Large intestine (tissue), 12 donors: ENCODE measurements around the gene E2F8. TPM values are rescaled to one million over a fixed set of nuclear protein-coding genes. Genes with fewer than 3 reads are reported as not detected.

Experiments used
- DNase-seq, 2 donors: peaks; one replicate each; pipeline versions ENCODE4 v3.0.0 to v3.0.0-alpha.2; 2013
- H3K27ac ChIP-seq: one replicate; pipeline ENCODE4 v1.5.1; 2013; ENCODE audit warnings: low read length
- H3K27me3 ChIP-seq: 2 replicates; pipeline ENCODE4 v1.6.1; 2013; ENCODE audit warnings: low read length; ENCODE audit not compliant: control insufficient read depth, insufficient read depth
- H3K36me3 ChIP-seq: 2 replicates; pipeline ENCODE4 v1.6.1; 2013; ENCODE audit warnings: low read length; ENCODE audit not compliant: control insufficient read depth, insufficient read depth
- H3K4me1 ChIP-seq: one replicate; pipeline ENCODE4 v1.6.1; 2013; ENCODE audit warnings: low read length; ENCODE audit not compliant: control insufficient read depth, insufficient read depth
- H3K4me3 ChIP-seq: one replicate; pipeline ENCODE4 v1.5.1; 2013; ENCODE audit warnings: low read length
- H3K9me3 ChIP-seq: one replicate; pipeline ENCODE4 v1.6.1; 2013; ENCODE audit warnings: mild to moderate bottlenecking, low read depth, low read length, moderate library complexity; ENCODE audit not compliant: control insufficient read depth
- WGBS: methylation state at CpG from one replicate; pipeline ENCODE4 v1.1.5; 2013; ENCODE audit warnings: low lambda C conversion rate; ENCODE audit not compliant: insufficient coverage; 5-methylcytosine and 5-hydroxymethylcytosine counted together
- long read RNA-seq, 11 donors: transcript quantifications; one replicate each; lab custom pipeline, GENCODE V29; 2026
- polyA plus RNA-seq: library from polyadenylated mRNA; unstranded; fragments of 120-200 nt; gene quantifications from one replicate; pipeline ENCODE4 v1.2.1, GENCODE V29; 2013

E2F8 gene, protein sequence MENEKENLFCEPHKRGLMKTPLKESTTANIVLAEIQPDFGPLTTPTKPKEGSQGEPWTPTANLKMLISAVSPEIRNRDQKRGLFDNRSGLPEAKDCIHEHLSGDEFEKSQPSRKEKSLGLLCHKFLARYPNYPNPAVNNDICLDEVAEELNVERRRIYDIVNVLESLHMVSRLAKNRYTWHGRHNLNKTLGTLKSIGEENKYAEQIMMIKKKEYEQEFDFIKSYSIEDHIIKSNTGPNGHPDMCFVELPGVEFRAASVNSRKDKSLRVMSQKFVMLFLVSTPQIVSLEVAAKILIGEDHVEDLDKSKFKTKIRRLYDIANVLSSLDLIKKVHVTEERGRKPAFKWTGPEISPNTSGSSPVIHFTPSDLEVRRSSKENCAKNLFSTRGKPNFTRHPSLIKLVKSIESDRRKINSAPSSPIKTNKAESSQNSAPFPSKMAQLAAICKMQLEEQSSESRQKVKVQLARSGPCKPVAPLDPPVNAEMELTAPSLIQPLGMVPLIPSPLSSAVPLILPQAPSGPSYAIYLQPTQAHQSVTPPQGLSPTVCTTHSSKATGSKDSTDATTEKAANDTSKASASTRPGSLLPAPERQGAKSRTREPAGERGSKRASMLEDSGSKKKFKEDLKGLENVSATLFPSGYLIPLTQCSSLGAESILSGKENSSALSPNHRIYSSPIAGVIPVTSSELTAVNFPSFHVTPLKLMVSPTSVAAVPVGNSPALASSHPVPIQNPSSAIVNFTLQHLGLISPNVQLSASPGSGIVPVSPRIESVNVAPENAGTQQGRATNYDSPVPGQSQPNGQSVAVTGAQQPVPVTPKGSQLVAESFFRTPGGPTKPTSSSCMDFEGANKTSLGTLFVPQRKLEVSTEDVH
- 17.7 TPM for polyA plus RNA-seq
- long read RNA-seq, donor 1: 0 reads
- long read RNA-seq, donor 2: 0 reads
- long read RNA-seq, donor 3: 0 reads
- long read RNA-seq, donor 4: 0 reads
- long read RNA-seq, donor 5, partial matches to known transcripts: 0 of 1 reads
- long read RNA-seq, donor 5, other reads (novel, unspliced or antisense): 0 of 1 reads
- long read RNA-seq, donor 6: 0 reads
- long read RNA-seq, donor 7: 0 reads
- long read RNA-seq, donor 8: 0 reads
- long read RNA-seq, donor 9, partial matches to known transcripts: 0 of 3 reads
- long read RNA-seq, donor 9, other reads (novel, unspliced or antisense): 0 of 3 reads
- long read RNA-seq, donor 10: 0 reads
- long read RNA-seq, donor 11: 0 reads

DNA sequence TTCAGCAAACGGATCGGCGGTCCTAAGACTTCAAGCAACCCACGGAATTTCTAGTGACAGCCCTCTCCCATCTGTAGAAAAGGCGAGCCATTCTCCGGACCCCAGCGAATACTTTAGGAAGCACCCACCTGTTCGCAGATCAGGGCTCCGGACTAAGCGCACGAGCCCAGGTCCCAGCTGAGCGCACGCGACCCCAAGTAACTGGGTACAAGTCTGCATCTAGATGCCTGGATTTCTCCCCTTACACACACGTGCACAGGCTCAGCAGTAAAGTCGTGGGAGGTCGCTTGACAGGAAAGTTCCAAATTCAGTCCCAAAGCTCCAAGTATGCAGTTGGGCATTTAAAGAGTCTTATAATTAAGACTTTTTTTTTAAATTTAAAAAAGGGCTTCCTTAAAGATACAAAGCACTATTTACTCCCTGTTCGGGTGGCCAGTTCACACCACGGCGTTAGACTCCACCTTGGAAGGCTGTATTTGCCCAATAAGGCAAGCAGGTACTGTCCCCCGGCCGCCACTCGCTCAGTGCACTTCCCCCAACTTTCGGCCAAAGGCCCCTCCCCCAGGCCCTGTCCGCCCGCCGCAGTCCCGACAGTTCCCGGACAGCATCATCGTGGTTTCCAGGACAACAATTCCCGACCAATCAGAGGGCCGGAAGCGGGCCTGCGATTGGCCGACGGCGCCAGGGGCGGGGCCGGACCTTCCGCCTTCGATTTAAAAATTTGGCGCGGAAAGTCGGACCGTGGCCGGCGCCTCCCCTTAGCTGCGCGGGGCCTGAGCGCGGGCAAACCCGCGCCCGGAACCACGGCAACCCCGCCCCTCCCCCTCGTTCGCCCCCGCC is at the start of gene E2F8:
Gene E2F8 (minus strand): TSS at position 526 of the 840 bp plus-strand sequence. CDS start 824 bp downstream, outside the sequence.
- Histone ChIP-seq H3K4me1 (peaks cover 29% of the 10 kb centered on the region), H3K27ac (no peak within 1 kb of the TSS), H3K27me3 (peaks cover 16% of the 10 kb centered on the region), H3K4me3 (peak within 1 kb of the TSS; percentile 69), H3K9me3 (no peaks in the 10 kb centered on the region), H3K36me3 (no peaks in the 10 kb centered on the region)
- no CpG with 5 or more reads among the region's 59 CpGs for WGBS
- DNase-seq: peak; percentile 90 to 91

DNA sequence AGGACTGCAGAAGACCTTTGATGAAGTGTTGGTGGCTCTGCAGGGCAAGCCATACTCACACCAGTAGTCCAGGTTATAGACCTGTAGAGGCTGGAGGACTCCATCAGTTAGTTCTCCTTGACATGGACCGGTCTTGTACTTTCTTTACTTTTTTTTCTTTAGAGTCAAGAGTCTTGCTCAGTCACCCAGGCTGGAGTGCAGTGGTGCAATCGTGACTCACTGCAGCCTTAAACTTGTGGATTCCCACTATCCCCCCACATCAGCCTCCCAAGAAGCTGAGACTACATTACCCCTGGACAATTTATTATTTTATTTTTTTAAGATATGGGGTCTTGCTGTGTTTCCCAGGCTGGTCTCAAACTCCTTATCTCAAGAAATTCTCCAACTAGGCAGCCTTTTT is 49.6 kb upstream of the E2F8 start:
- WGBS: 83% methylated on average over 1 of the region's 2 CpGs
- H3K4me1 ChIP-seq: no peaks in the 10 kb centered on the region
- no peak overlapping the region for H3K27ac ChIP-seq
- H3K27me3 ChIP-seq: no peaks in the 10 kb centered on the region
- no peaks in the 10 kb centered on the region for H3K36me3 ChIP-seq
- H3K9me3 ChIP-seq: no peaks in the 10 kb centered on the region
- H3K4me3 ChIP-seq: no peak overlapping the region
- no peak for DNase-seq

DNA sequence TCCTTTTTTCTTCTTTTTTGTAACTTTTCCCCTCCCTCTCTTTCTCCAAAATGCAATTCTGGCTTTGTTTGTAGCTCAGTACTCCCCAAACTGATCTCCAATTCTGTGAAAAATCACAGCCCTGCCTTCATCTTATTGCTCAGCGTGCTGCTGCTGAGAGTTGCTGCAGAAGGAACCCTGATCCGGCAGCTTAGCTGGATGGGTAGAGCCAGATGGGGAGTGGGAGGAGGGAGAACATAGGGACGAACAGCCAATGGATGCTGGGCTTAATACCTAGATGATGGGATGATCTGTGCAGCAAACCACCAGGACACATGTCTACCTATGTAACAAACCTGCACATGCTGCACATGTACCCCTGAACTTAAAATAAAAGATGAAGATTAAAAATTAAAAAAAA is 47.5 kb upstream of the E2F8 start:
- Histone ChIP-seq H3K4me1 (no peaks in the 10 kb centered on the region), H3K9me3 (no peaks in the 10 kb centered on the region), H3K36me3 (no peaks in the 10 kb centered on the region), H3K27me3 (no peaks in the 10 kb centered on the region), H3K27ac (no peak overlapping the region), H3K4me3 (no peak overlapping the region)
- DNase-seq: no peak
- no CpG with 5 or more reads among the region's 3 CpGs for WGBS

DNA sequence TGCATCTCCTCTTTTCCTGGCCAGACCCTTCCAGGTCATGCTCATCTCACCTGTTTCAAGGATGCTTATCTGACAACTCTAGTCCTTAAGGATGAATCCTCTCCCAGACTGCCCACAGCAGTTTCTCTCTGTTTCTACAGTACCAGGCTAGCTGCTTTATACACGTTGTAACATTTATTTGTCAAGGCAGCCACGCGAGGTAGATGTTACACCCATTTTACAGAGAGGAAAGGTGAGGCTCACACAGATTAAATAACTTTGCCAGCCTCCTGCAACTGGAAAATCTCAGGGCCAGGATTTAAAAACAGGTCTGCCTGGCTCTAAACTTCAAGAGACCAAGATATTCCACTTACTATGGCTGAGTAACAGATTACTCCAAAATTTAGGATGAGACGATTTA is 45.7 kb upstream of the E2F8 start:
- H3K4me3 ChIP-seq: no peak overlapping the region
- no peaks in the 10 kb centered on the region for H3K4me1 ChIP-seq
- no peak overlapping the region for H3K27ac ChIP-seq
- no peak for DNase-seq
- no peaks in the 10 kb centered on the region for H3K9me3 ChIP-seq
- H3K27me3 ChIP-seq: no peaks in the 10 kb centered on the region
- no peaks in the 10 kb centered on the region for H3K36me3 ChIP-seq
- WGBS: no CpG with 5 or more reads among the region's 4 CpGs

DNA sequence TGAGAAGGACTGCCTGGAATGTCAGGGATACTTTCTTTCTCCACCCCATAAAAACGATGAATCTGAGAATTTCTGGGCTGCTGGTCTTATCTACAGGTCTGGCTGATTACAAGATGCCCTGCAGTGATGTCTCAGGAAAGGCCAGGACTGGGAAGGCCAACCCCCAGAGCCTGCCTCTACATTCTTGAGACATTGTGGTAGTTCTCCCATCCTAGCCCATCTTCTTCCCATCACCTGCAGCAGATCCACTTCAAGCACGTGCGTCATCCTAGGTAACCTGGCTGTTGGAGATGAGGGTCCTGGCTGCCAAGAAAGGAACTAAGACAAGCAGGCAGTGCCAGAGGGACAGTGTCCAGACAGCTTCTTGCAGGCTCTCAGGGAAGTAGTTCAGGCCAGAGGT is 44.1 kb upstream of the E2F8 start:
- DNase-seq: no peak
- WGBS: no CpG with 5 or more reads among the region's 3 CpGs
- no peak overlapping the region for H3K4me3 ChIP-seq
- H3K27me3 ChIP-seq: peaks cover 2% of the 10 kb centered on the region
- H3K36me3 ChIP-seq: no peaks in the 10 kb centered on the region
- no peaks in the 10 kb centered on the region for H3K9me3 ChIP-seq
- H3K4me1 ChIP-seq: no peaks in the 10 kb centered on the region
- H3K27ac ChIP-seq: no peak overlapping the region

DNA sequence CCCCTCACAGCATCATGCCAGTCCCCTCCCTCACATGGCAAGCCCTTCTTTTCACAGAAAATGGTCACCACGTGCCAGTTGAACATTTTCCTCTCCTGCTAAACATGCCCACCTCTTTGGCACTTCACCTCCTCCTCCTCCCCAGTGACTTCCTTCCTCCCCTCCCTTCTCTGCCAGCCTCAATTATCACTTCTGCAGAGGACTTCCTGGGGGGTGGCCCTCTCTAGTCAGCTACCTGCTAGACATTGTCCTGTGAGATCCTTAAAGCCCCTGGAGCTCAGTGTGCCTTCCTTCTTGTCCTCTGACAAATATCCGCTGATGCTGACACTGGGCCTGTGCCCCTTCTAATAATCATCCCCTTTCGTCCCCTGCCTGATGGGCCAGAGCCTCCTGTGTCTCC is 43.2 kb upstream of the E2F8 start:
- no peaks in the 10 kb centered on the region for H3K9me3 ChIP-seq
- no peak overlapping the region for H3K27ac ChIP-seq
- DNase-seq: no peak
- no peaks in the 10 kb centered on the region for H3K4me1 ChIP-seq
- no peaks in the 10 kb centered on the region for H3K36me3 ChIP-seq
- WGBS: 80% methylated on average over 1 of the region's 3 CpGs
- no peak overlapping the region for H3K4me3 ChIP-seq
- peaks cover 2% of the 10 kb centered on the region for H3K27me3 ChIP-seq

DNA sequence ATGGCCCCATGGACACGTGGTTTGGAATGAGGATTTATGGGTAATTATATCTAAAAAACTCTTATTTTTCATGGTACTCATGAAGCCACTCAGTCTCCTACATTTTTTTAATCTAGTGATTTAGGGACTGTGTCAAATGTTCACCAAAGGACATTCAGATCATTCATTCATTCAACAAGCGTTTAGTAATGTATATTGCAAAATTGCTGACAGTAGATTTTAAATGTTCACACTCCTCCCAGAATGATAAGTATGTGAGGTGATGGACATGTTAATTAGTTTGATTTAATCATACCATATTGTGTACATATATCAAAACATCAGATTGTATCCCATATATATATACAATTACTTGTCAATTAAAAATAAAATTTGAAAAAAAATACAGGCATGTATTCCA is 40.8 kb upstream of the E2F8 start:
- 100% methylated on average over 1 of the region's 2 CpGs for WGBS
- H3K4me3 ChIP-seq: no peak overlapping the region
- H3K4me1 ChIP-seq: peaks cover 11% of the 10 kb centered on the region
- H3K36me3 ChIP-seq: no peaks in the 10 kb centered on the region
- no peak for DNase-seq
- peaks cover 2% of the 10 kb centered on the region for H3K27me3 ChIP-seq
- H3K27ac ChIP-seq: no peak overlapping the region
- H3K9me3 ChIP-seq: no peaks in the 10 kb centered on the region

DNA sequence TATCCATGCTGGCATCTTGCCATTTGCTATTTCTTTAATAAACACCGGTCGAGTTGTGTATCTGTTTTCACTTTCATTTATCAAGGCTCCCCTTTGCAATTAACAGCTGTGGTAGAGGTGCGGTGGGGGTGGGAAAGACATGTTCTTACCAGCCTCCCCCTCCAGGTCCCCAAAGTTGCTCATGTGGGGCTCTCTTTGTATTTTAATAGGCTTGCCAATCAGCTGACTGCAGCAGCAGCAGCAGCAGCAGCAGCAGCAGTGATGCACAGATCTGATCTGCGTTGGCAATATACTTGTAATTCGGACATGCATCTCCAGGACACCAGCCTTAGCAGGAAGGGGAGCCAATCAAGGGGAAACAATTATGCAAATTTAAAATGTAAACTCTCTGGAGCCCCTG is 40.3 kb upstream of the E2F8 start:
- DNase-seq: no peak
- H3K9me3 ChIP-seq: no peaks in the 10 kb centered on the region
- H3K27ac ChIP-seq: no peak overlapping the region
- peaks cover 2% of the 10 kb centered on the region for H3K27me3 ChIP-seq
- H3K36me3 ChIP-seq: no peaks in the 10 kb centered on the region
- WGBS: no CpG with 5 or more reads among the region's 5 CpGs
- no peak overlapping the region for H3K4me3 ChIP-seq
- peaks cover 15% of the 10 kb centered on the region for H3K4me1 ChIP-seq

DNA sequence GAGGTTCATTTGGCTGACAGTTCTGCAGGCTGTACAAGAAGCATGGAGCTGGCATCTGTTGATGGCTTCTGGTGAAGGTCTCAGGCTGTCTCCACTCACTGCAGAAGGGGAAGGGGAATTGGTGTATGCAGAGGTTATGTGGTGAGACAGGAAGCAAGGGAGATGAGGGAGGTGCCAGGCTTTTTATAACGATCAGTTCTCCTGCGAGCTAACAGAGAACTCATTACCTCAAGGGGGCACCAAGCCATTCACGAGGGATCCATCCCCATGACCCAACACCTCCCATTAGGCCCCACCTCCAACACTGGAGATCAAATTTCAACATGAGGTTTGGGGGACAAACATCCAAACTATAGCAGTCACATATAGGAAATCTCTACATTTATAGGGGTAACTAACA is 38.7 kb upstream of the E2F8 start:
- DNase-seq: no peak
- Histone ChIP-seq H3K4me1 (peaks cover 18% of the 10 kb centered on the region), H3K36me3 (no peaks in the 10 kb centered on the region), H3K27me3 (peaks cover 2% of the 10 kb centered on the region), H3K27ac (no peak overlapping the region), H3K4me3 (no peak overlapping the region), H3K9me3 (no peaks in the 10 kb centered on the region)
- no CpG with 5 or more reads among the region's 3 CpGs for WGBS
